ENCODE results near the gene SMARCE1.

Gene SMARCE1

GRCh38 chr17:40621578-40621977, 26.0 kb downstream of the SMARCE1 start:
- TF ChIP-seq, protein P1, sequence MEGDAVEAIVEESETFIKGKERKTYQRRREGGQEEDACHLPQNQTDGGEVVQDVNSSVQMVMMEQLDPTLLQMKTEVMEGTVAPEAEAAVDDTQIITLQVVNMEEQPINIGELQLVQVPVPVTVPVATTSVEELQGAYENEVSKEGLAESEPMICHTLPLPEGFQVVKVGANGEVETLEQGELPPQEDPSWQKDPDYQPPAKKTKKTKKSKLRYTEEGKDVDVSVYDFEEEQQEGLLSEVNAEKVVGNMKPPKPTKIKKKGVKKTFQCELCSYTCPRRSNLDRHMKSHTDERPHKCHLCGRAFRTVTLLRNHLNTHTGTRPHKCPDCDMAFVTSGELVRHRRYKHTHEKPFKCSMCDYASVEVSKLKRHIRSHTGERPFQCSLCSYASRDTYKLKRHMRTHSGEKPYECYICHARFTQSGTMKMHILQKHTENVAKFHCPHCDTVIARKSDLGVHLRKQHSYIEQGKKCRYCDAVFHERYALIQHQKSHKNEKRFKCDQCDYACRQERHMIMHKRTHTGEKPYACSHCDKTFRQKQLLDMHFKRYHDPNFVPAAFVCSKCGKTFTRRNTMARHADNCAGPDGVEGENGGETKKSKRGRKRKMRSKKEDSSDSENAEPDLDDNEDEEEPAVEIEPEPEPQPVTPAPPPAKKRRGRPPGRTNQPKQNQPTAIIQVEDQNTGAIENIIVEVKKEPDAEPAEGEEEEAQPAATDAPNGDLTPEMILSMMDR (IDR thresholded peaks at IDR 0.05; ENCODE audit: poor library complexity, severe bottlenecking): no peak
- Histone ChIP-seq H3K27ac (ENCODE audit: poor library complexity, severe bottlenecking) (no peak overlapping the region), H3K27me3 (ENCODE audit: insufficient read depth, poor library complexity, severe bottlenecking) (no peaks in the 10 kb centered on the region), H3K9me3 (ENCODE audit: severe bottlenecking) (no peaks in the 10 kb centered on the region), H3K4me3 (ENCODE audit: severe bottlenecking) (no peak overlapping the region), H3K36me3 (ENCODE audit: low read depth) (no peaks in the 10 kb centered on the region), H3K4me1 (ENCODE audit: insufficient read depth, poor library complexity, severe bottlenecking) (no peaks in the 10 kb centered on the region)
- DNase-seq (ENCODE audit: low spot score) (no peak), ATAC-seq (ENCODE audit: low read depth) (no peak)

DNA sequence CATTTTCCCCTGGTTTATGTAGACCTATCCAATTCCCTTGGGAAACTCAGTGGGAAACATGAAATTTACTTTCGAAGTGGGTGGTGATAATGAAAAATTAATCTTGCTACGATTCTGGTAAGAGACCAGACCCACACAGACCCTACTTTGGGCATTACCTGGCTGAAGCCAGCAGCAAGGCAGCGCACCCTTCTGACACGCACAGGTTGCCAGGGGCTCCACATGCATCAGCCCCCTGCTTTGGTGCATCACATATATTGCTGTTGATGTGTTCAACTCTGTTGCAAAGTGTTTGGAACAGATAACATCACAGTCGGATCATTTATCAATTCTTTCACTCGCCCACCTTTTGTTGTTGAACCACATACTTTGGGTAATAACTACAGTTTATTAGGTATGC, 26.6 kb downstream of the SMARCE1 start:
- Histone ChIP-seq H3K27ac (ENCODE audit: poor library complexity, severe bottlenecking) (no peak overlapping the region), H3K4me3 (ENCODE audit: severe bottlenecking) (no peak overlapping the region), H3K9me3 (ENCODE audit: severe bottlenecking) (no peaks in the 10 kb centered on the region), H3K27me3 (ENCODE audit: insufficient read depth, poor library complexity, severe bottlenecking) (no peaks in the 10 kb centered on the region), H3K4me1 (ENCODE audit: insufficient read depth, poor library complexity, severe bottlenecking) (no peaks in the 10 kb centered on the region), H3K36me3 (ENCODE audit: low read depth) (no peaks in the 10 kb centered on the region)
- DNase-seq (ENCODE audit: low spot score) (no peak), ATAC-seq (ENCODE audit: low read depth) (no peak)
- TF ChIP-seq, protein P1 (IDR thresholded peaks at IDR 0.05; ENCODE audit: poor library complexity, severe bottlenecking): no peak

DNA sequence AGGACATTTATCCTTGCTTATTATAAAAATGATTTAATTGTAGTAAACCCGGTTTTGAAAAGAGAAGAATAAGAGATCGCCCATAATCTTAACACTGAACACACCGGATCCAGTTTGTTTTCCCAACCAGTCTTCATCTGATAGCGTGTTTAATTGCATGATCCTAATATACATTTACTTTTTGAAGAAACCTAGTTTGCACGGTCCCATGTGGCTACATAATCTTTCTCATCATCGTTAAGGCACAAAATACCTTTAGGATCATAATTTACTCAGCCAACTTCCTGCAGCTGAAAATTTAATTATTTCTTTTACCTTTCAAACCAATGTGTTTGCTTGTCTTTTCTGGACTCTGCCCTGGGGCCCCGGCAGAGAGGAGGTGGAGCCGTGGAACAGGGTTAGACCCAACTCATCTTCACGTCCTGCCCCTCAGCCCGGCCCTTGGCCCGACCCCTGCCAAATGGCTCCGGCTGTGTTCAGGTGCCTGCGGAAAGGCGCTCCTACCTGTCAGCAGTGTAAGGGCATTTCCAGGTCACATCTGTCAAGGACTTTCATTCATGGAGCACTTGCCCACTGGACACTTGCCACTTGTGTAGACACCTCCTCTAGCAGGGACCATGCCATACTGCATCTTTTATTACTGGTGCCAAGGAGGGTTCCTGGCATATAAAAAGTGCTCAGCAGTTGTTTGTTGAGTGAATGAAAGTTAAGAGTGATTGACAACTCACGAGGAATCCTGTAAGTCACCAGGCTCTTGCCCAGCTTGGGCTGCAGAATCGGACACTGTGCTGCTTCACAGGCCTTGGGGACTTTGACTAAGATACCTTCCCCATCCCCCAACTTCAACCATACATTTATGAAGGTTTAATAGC, 28.6 kb downstream of the SMARCE1 start:
- no peak for ATAC-seq (ENCODE audit: low read depth)
- H3K27me3 ChIP-seq (ENCODE audit: insufficient read depth, poor library complexity, severe bottlenecking): no peaks in the 10 kb centered on the region
- H3K4me3 ChIP-seq (ENCODE audit: severe bottlenecking): no peak overlapping the region
- no peaks in the 10 kb centered on the region for H3K9me3 ChIP-seq (ENCODE audit: severe bottlenecking)
- H3K36me3 ChIP-seq (ENCODE audit: low read depth): no peaks in the 10 kb centered on the region
- no peaks in the 10 kb centered on the region for H3K4me1 ChIP-seq (ENCODE audit: insufficient read depth, poor library complexity, severe bottlenecking)
- TF ChIP-seq, protein P1 (IDR thresholded peaks at IDR 0.05; ENCODE audit: poor library complexity, severe bottlenecking): no peak
- H3K27ac ChIP-seq (ENCODE audit: poor library complexity, severe bottlenecking): no peak overlapping the region
- no peak for DNase-seq (ENCODE audit: low spot score)

- Histone ChIP-seq H3K27ac (ENCODE audit: poor library complexity, severe bottlenecking) (no peak overlapping the region), H3K27me3 (ENCODE audit: insufficient read depth, poor library complexity, severe bottlenecking) (no peaks in the 10 kb centered on the region), H3K4me3 (ENCODE audit: severe bottlenecking) (no peak overlapping the region), H3K36me3 (ENCODE audit: low read depth) (no peaks in the 10 kb centered on the region), H3K4me1 (ENCODE audit: insufficient read depth, poor library complexity, severe bottlenecking) (no peaks in the 10 kb centered on the region), H3K9me3 (ENCODE audit: severe bottlenecking) (no peaks in the 10 kb centered on the region)
- ATAC-seq (ENCODE audit: low read depth) (no peak), DNase-seq (ENCODE audit: low spot score) (no peak)
- TF ChIP-seq, protein P1 (IDR thresholded peaks at IDR 0.05; ENCODE audit: poor library complexity, severe bottlenecking): no peak
Observed at GRCh38 chr17:40617678-40618240, 29.9 kb downstream of the SMARCE1 start.

GRCh38 chr17:40616592-40616991, 31.0 kb downstream of the SMARCE1 start:
- Histone ChIP-seq H3K4me1 (ENCODE audit: insufficient read depth, poor library complexity, severe bottlenecking) (no peaks in the 10 kb centered on the region), H3K36me3 (ENCODE audit: low read depth) (no peaks in the 10 kb centered on the region), H3K27ac (ENCODE audit: poor library complexity, severe bottlenecking) (no peak overlapping the region), H3K9me3 (ENCODE audit: severe bottlenecking) (no peaks in the 10 kb centered on the region), H3K27me3 (ENCODE audit: insufficient read depth, poor library complexity, severe bottlenecking) (no peaks in the 10 kb centered on the region), H3K4me3 (ENCODE audit: severe bottlenecking) (no peak overlapping the region)
- ATAC-seq (ENCODE audit: low read depth) (no peak), DNase-seq (ENCODE audit: low spot score) (no peak)
- TF ChIP-seq, protein P1 (IDR thresholded peaks at IDR 0.05; ENCODE audit: poor library complexity, severe bottlenecking): no peak

All from RWPE2 (cell line).